22Rv1 (cell line): Measurements from ENCODE around the gene SAXO1.
"Not testable (repeated sequence)": the region's sequence is repeated elsewhere in the genome, so short reads cannot be mapped to it uniquely, and the experiment has no call there.

Source experiments
- H3K27ac ChIP-seq: fragments of 450-650 bp; 2 replicates; pipeline ENCODE4 v1.5.1; 2017
- CTCF ChIP-seq: fragments of 450-650 bp; IDR thresholded peaks from 2 replicates; pipeline ENCODE4 v1.5.1; 2017; ENCODE audit warnings: mild to moderate bottlenecking
- ZFX ChIP-seq: fragments of 450-650 bp; IDR thresholded peaks from 2 replicates; pipeline ENCODE4 v1.6.1; 2017; ENCODE audit warnings: antibody characterized with exemption, borderline replicate concordance

Gene SAXO1

GRCh38 chr9:19023078-19023477, 9.9 kb downstream of the SAXO1 start:
- H3K27ac ChIP-seq = no peak overlapping the region
- no peak for TF ChIP-seq CTCF
- TF ChIP-seq ZFX = no peak

DNA sequence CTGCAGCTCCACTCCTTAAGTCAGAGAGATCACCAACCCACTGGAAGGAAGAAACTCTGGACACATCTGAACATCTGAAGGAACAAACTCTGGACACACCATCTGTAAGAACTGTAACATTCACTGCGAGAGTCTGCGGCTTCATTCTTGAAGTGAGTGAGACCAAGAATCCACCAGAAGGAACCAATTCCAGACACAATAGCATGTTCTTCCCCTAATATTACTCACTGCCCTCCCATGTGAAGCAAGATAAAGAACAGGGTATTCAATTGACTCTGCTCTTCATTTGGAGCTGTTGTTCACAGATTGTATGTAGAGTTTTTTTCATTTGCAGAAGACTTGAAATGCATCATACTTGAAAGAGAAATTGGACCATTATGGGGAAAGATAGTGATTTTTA, 10.8 kb downstream of the SAXO1 start:
- H3K27ac ChIP-seq = no peak overlapping the region
- TF ChIP-seq CTCF (no peak), ZFX (no peak)

GRCh38 chr9:19021649-19022048, 11.4 kb downstream of the SAXO1 start:
- not testable (repeated sequence) for H3K27ac ChIP-seq

DNA sequence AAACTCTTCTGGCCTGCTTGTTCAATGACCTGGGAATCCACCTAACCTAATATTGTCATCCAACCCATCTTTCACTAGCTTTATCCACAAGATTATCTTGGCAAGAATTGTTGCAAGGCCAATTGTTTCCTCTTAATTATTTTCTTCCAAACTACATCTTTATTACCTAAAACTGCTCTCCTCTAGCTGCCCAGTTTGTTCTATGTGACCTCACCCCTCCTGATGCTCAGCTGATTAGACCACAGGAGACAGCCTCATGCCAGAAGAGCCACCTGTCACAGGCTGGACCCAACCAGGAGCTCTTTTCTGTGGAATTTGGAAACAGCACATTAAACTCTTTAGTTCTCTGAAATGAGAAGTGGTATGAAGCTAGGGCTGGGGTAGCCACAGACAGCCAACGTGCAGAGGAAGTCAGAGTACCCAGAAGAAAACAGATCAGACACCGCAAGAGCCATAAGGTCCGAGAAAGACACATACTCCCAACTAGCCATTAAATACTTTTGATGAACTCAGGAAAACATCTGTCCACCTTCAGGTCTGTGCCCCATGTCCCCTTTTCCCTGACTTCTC, 12.0 kb downstream of the SAXO1 start:
- TF ChIP-seq CTCF (no peak), ZFX (no peak)
- H3K27ac ChIP-seq = no peak overlapping the region

- H3K27ac ChIP-seq = no peak overlapping the region
- no peak for TF ChIP-seq ZFX
- TF ChIP-seq CTCF = no peak
These were observed 14.8 kb downstream of the SAXO1 start for GRCh38 chr9:19018201-19018600.

DNA sequence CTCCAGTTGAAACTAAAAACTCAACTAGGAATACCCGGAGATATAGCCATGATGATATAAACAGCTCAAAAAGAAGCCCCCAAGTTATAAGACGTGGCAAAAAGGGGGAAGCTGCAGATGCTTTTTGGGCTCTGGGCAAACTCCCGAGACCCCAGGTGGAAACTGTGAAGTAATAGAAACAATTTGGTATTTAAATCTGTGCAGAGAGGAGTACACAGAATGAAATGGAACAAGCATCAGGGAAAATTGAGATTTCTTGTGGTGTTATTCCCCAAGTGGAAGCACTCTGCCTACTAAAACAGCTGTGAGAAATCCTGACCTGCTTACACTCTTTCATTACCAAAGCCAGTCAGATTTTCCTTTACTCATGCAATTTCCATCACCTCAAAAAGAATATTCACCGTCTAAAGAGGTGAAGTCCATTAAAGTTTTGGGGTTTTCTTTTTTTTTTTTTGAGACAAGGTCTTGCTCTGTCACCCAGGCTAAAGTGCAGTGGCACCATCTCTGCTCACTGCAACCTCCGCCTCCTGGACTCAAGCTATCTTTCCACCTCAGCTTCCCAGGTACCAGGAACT, 23.5 kb downstream of the SAXO1 start:
- TF ChIP-seq ZFX (no peak), CTCF (no peak)
- no peak overlapping the region for H3K27ac ChIP-seq

DNA sequence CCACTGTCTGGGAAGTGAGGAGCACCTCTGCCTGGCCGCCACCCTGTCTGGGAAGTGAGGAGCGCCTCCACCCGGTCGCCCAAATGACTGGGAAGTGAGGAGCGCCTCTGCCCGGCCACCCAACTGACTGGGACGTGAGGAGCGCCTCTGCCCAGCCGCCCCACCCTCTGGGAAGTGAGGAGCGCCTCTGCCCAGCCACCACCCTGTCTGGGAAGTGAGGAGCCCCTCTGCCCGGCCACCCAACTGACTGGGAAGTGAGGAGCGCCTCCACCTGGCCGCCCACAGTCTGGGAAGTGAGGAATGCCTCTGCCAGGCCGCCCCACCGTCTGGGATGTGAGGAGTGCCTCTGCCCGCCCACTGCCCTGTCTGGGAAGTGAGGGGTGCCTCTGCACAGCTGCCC, 32.9 kb downstream of the SAXO1 start:
- H3K27ac ChIP-seq = no peak overlapping the region
- TF ChIP-seq ZFX = no peak
- TF ChIP-seq CTCF = no peak

GRCh38 chr9:18999173-18999785, 33.7 kb downstream of the SAXO1 start:
- TF ChIP-seq ZFX (no peak), CTCF (no peak)
- H3K27ac ChIP-seq = no peak overlapping the region
